ENCODE data around the gene MYO15B.

- TF ChIP-seq MAX (IDR thresholded peaks at IDR 0.05; ENCODE audit: insufficient read depth, insufficient read length) (no peak), POLR2A (IDR thresholded peaks at IDR 0.05; ENCODE audit: low read depth, low read length) (no peak), CTCF (IDR thresholded peaks at IDR 0.05; ENCODE audit: extremely low read depth in 1 of 2, insufficient read depth in 1 of 2, low read depth in 1 of 2, low read length in 2 of 2) (no peak)
Measured at GRCh38 chr17:75546181-75546580, 41.4 kb upstream of the MYO15B start.
